ENCODE results near the gene FKBP2.

Gene FKBP2

DNA sequence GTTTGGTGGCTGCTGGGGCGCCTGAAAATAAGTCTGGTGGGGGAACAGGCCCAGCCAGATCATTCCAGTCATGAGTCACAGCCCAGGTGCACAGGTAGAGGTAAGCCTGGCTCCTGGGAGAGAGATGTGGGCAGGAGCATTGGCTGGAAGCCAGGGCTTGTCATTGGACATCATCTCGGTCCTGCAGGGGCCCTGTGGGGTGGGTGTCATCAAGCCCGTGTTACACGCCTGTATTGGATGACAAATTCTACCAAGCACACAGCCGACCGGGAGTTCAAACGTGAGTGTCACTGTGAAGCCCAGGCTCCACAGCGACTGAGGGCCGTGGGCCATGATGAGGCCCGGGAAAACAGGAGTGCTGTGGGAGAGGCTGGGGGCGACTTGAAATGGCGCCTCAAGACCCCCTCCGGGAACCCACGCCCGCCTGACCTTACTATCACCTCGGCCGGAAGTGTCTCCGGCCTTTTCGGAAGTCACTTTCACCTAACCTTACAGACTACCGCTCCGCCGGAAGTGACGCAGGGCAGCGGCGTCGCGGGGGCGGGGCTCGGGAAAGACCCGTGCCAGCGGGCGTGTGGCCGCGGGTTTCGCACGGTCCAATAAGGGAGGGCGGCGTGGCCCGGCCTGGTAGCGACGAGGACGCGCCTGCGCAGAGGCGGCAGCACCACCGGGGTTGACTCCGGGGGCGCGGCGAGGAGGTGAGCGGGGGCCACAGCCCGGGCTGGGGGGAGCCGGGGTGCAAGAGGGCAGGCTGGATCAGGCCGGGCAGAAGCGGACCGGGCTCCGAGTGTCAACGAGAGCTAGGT is at the start of gene FKBP2:
Gene FKBP2, plus strand, starts transcription at position 661 of the 806 bp plus-strand sequence. CDS start 1,293 bp downstream, outside the sequence.
- Mint-ChIP-seq H3K27ac (peak within 1 kb of the TSS; percentile 99), H3K27me3 (no peaks in the 10 kb centered on the region), H3K4me1 (peaks cover 73% of the 10 kb centered on the region), H3K4me3 (peak within 1 kb of the TSS; percentile 86), H3K9me3 (no peaks in the 10 kb centered on the region), H3K36me3 (peaks cover 48% of the 10 kb centered on the region)
- peak; percentile 74 for ATAC-seq

GRCh38 chr11:64192434-64192833 is 48.5 kb upstream of the FKBP2 start:
- H3K4me1 Mint-ChIP-seq: no peaks in the 10 kb centered on the region
- H3K27me3 Mint-ChIP-seq: no peaks in the 10 kb centered on the region
- ATAC-seq: no peak
- no peak overlapping the region for H3K27ac Mint-ChIP-seq
- H3K4me3 Mint-ChIP-seq: no peak overlapping the region
- peaks cover 35% of the 10 kb centered on the region for H3K36me3 Mint-ChIP-seq
- H3K9me3 Mint-ChIP-seq: no peaks in the 10 kb centered on the region

DNA sequence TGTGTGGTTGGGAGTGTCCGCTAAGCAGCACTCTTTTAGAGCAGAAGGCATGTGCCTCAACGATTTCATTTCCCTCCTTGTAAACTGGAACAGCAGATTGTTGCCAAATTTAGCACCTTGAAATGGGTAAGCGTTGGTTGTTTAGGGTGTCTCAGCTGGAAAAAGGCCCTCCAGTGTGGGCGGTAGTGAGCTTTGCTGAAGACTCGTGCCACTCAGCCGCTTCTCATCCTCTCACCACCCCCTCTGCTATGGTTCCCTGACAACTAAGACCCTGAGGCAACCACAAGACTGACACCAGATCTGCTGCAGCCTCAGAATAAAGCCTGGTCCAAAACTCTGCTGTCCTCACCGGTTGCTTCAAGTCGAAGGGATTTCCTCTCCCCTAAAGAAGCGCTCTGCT is 44.3 kb upstream of the FKBP2 start:
- no peaks in the 10 kb centered on the region for H3K4me1 Mint-ChIP-seq
- peaks cover 69% of the 10 kb centered on the region for H3K36me3 Mint-ChIP-seq
- ATAC-seq: no peak
- no peaks in the 10 kb centered on the region for H3K9me3 Mint-ChIP-seq
- no peak overlapping the region for H3K4me3 Mint-ChIP-seq
- H3K27ac Mint-ChIP-seq: no peak overlapping the region
- H3K27me3 Mint-ChIP-seq: no peaks in the 10 kb centered on the region

GRCh38 chr11:64198511-64198910 is 42.4 kb upstream of the FKBP2 start:
- H3K9me3 Mint-ChIP-seq: no peaks in the 10 kb centered on the region
- H3K4me3 Mint-ChIP-seq: no peak overlapping the region
- no peaks in the 10 kb centered on the region for H3K27me3 Mint-ChIP-seq
- H3K27ac Mint-ChIP-seq: no peak overlapping the region
- H3K36me3 Mint-ChIP-seq: peaks cover 79% of the 10 kb centered on the region
- ATAC-seq: no peak
- H3K4me1 Mint-ChIP-seq: peaks cover 6% of the 10 kb centered on the region

- Mint-ChIP-seq H3K4me1 (peaks cover 34% of the 10 kb centered on the region), H3K9me3 (no peaks in the 10 kb centered on the region), H3K36me3 (peaks cover 67% of the 10 kb centered on the region), H3K27me3 (no peaks in the 10 kb centered on the region), H3K4me3 (no peak overlapping the region), H3K27ac (no peak overlapping the region)
- no peak for ATAC-seq
Observed at GRCh38 chr11:64201543-64201942, 39.4 kb upstream of the FKBP2 start.

DNA sequence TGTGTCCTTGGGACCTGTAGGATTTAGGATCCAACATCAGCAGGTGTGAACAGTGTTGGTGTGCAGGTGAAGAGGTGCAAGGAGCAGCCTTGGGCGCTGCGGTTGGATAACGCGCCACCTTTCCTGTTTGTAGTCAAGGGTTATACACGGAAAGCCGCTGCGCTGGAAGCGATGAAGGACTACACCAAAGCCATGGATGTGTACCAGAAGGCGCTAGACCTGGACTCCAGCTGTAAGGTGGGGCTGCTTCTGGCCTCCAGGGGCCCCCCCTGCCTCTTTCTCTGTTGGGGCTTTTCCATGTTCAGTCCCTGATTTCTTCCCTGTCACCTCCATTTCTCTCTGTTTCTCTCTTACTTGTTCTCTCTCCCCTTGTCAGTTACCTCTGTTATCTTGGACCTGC is 37.9 kb upstream of the FKBP2 start:
- no peak overlapping the region for H3K27ac Mint-ChIP-seq
- no peaks in the 10 kb centered on the region for H3K27me3 Mint-ChIP-seq
- peaks cover 39% of the 10 kb centered on the region for H3K4me1 Mint-ChIP-seq
- H3K36me3 Mint-ChIP-seq: peaks cover 66% of the 10 kb centered on the region
- H3K4me3 Mint-ChIP-seq: no peak overlapping the region
- no peak for ATAC-seq
- no peaks in the 10 kb centered on the region for H3K9me3 Mint-ChIP-seq

- Mint-ChIP-seq H3K9me3 (no peaks in the 10 kb centered on the region), H3K27me3 (no peaks in the 10 kb centered on the region), H3K36me3 (peaks cover 66% of the 10 kb centered on the region), H3K4me1 (peaks cover 44% of the 10 kb centered on the region), H3K4me3 (no peak overlapping the region), H3K27ac (peak overlapping the region; percentile 95)
- ATAC-seq: no peak
Observed at GRCh38 chr11:64203421-64204079, 37.3 kb upstream of the FKBP2 start.

- Mint-ChIP-seq H3K4me1 (peaks cover 49% of the 10 kb centered on the region), H3K36me3 (peaks cover 66% of the 10 kb centered on the region), H3K27me3 (no peaks in the 10 kb centered on the region), H3K9me3 (no peaks in the 10 kb centered on the region), H3K27ac (peak overlapping the region; percentile 95), H3K4me3 (no peak overlapping the region)
- ATAC-seq: no peak
Observed at GRCh38 chr11:64204080-64204440, 36.8 kb upstream of the FKBP2 start.

GRCh38 chr11:64204464-64204989 is 36.4 kb upstream of the FKBP2 start:
- ATAC-seq: peak; percentile 49
- no peaks in the 10 kb centered on the region for H3K27me3 Mint-ChIP-seq
- no peaks in the 10 kb centered on the region for H3K9me3 Mint-ChIP-seq
- H3K4me1 Mint-ChIP-seq: peaks cover 54% of the 10 kb centered on the region
- peaks cover 69% of the 10 kb centered on the region for H3K36me3 Mint-ChIP-seq
- H3K27ac Mint-ChIP-seq: peak overlapping the region; percentile 95
- H3K4me3 Mint-ChIP-seq: peak overlapping the region; percentile 27

GRCh38 chr11:64206457-64207255 is 34.2 kb upstream of the FKBP2 start, which contains the start of gene FERMT3:
FERMT3 (plus strand) TSS chr11:64206721; CDS start chr11:64207365, 644 bp downstream.
- no peaks in the 10 kb centered on the region for H3K27me3 Mint-ChIP-seq
- ATAC-seq: peak; percentile 79
- H3K36me3 Mint-ChIP-seq: peaks cover 69% of the 10 kb centered on the region
- no peaks in the 10 kb centered on the region for H3K9me3 Mint-ChIP-seq
- peaks cover 63% of the 10 kb centered on the region for H3K4me1 Mint-ChIP-seq
- H3K4me3 Mint-ChIP-seq: peak within 1 kb of the TSS; percentile 89
- H3K27ac Mint-ChIP-seq: peak within 1 kb of the TSS; percentile 95

- Mint-ChIP-seq H3K36me3 (peaks cover 74% of the 10 kb centered on the region), H3K4me1 (peaks cover 71% of the 10 kb centered on the region), H3K4me3 (peak overlapping the region; percentile 89), H3K27ac (peak overlapping the region; percentile 95), H3K27me3 (no peaks in the 10 kb centered on the region), H3K9me3 (no peaks in the 10 kb centered on the region)
- peak; percentile 86 for ATAC-seq
Observed at GRCh38 chr11:64207256-64208085, 33.4 kb upstream of the FKBP2 start.

- H3K9me3 Mint-ChIP-seq: no peaks in the 10 kb centered on the region
- H3K4me1 Mint-ChIP-seq: peaks cover 75% of the 10 kb centered on the region
- H3K4me3 Mint-ChIP-seq: peak overlapping the region; percentile 89
- no peaks in the 10 kb centered on the region for H3K27me3 Mint-ChIP-seq
- H3K36me3 Mint-ChIP-seq: peaks cover 75% of the 10 kb centered on the region
- H3K27ac Mint-ChIP-seq: peak overlapping the region; percentile 95
- no peak for ATAC-seq
Observed at GRCh38 chr11:64208086-64208795, 32.7 kb upstream of the FKBP2 start.

DNA sequence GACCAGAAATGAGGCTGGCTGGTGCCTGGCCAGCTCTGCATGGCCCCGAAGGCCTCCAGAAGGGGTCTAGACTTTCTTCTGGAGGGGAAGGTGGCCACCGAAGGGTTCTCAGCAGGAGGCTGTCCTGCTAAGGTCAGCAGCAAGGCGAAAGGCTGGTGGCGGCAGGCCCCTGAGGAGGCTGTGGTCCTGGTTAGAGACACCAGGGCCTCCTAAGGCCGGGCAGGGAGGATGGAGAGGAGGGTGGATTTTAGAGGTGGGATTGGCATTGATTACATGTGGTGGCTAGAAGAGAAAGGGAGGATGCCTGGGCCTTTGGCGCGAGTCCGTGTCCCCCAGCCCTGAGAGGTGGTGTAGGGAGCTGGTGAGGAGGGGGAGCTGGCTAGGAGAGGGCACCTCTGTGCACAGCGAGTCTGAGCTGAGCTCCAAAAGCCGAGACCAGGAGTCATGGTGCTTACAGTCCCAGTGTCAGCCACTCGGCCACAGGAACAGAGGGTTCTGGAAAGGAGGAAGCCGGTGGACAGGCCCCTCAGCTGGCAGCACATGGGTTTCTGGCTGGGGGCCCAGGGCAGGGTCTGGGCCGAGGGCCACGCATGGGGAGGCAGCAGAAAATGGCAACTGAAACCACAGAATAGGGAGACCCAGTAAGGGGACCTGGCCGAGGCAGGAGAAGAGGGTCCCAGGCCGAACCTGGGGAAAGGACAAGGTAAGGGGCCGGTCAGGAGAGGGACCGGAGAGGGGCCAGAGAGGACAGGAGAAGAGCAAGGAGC is 31.9 kb upstream of the FKBP2 start:
- Mint-ChIP-seq H3K36me3 (peaks cover 72% of the 10 kb centered on the region), H3K27me3 (no peaks in the 10 kb centered on the region), H3K4me3 (peak overlapping the region; percentile 30), H3K27ac (peak overlapping the region; percentile 95), H3K9me3 (no peaks in the 10 kb centered on the region), H3K4me1 (peaks cover 74% of the 10 kb centered on the region)
- ATAC-seq: no peak
